22Rv1 (cell line): ENCODE measurements around the gene TMC8.

ENCODE experiments used
- ZFX ChIP-seq: fragments of 450-650 bp; IDR thresholded peaks from 2 replicates; pipeline ENCODE4 v1.6.1; 2017; ENCODE audit warnings: antibody characterized with exemption, borderline replicate concordance
- TF ChIP-seq, protein P1 (sequence below): fragments of 450-650 bp; IDR thresholded peaks from 2 replicates; pipeline ENCODE4 v1.5.1; 2017; ENCODE audit warnings: mild to moderate bottlenecking

GRCh38 chr17:78142119-78142861 lies 11.7 kb downstream of the TMC8 start:
- TF ChIP-seq, protein P1, sequence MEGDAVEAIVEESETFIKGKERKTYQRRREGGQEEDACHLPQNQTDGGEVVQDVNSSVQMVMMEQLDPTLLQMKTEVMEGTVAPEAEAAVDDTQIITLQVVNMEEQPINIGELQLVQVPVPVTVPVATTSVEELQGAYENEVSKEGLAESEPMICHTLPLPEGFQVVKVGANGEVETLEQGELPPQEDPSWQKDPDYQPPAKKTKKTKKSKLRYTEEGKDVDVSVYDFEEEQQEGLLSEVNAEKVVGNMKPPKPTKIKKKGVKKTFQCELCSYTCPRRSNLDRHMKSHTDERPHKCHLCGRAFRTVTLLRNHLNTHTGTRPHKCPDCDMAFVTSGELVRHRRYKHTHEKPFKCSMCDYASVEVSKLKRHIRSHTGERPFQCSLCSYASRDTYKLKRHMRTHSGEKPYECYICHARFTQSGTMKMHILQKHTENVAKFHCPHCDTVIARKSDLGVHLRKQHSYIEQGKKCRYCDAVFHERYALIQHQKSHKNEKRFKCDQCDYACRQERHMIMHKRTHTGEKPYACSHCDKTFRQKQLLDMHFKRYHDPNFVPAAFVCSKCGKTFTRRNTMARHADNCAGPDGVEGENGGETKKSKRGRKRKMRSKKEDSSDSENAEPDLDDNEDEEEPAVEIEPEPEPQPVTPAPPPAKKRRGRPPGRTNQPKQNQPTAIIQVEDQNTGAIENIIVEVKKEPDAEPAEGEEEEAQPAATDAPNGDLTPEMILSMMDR: no peak
- no peak for TF ChIP-seq ZFX
